MM.1S (cell line): ENCODE data around the gene NBAS.

ENCODE experiments used
- DNase-seq: peaks from one replicate; pipeline ENCODE4 v3.0.0-alpha.2; 2015
- H2AFZ ChIP-seq: fragments of 300-600 bp; sonication (generic); 2 replicates; pipeline ENCODE4 v1.6.0; 2016; ENCODE audit warnings: antibody characterized with exemption, low read length
- H3F3A ChIP-seq: fragments of 300-600 bp; sonication (generic); 2 replicates; pipeline ENCODE4 v1.6.1; 2016; ENCODE audit warnings: mild to moderate bottlenecking, antibody characterized with exemption, low read length, moderate library complexity, mixed read lengths; ENCODE audit not compliant: insufficient read depth
- H3K27ac ChIP-seq: fragments of 300-600 bp; sonication (generic); 2 replicates; pipeline ENCODE4 v1.5.1; 2016; ENCODE audit warnings: mild to moderate bottlenecking, low read length
- H3K27me3 ChIP-seq: fragments of 300-600 bp; sonication (generic); replicated peaks from 2 replicates; pipeline ENCODE4 v1.6.0; 2016; ENCODE audit warnings: low read length; ENCODE audit not compliant: insufficient read depth
- H3K36me3 ChIP-seq: fragments of 300-600 bp; sonication (generic); replicated peaks from 2 replicates; pipeline ENCODE4 v1.6.1; 2016; ENCODE audit warnings: mild to moderate bottlenecking, low read length, mixed read lengths; ENCODE audit not compliant: insufficient read depth
- H3K4me1 ChIP-seq: fragments of 300-600 bp; sonication (generic); 2 replicates; pipeline ENCODE4 v1.6.1; 2016; ENCODE audit warnings: low read length, mixed read lengths
- H3K4me2 ChIP-seq: fragments of 300-600 bp; sonication (generic); 2 replicates; pipeline ENCODE4 v1.6.0; 2016; ENCODE audit warnings: low read depth, low read length
- H3K4me3 ChIP-seq: fragments of 300-600 bp; sonication (generic); 2 replicates; pipeline ENCODE4 v1.5.1; 2016; ENCODE audit warnings: low read length, mixed read lengths
- H3K79me2 ChIP-seq: fragments of 300-600 bp; sonication (generic); 2 replicates; pipeline ENCODE4 v1.6.1; 2016; ENCODE audit warnings: mixed run types, low read length, mixed read lengths
- H3K9ac ChIP-seq: fragments of 300-600 bp; sonication (generic); 2 replicates; pipeline ENCODE4 v1.6.1; 2016; ENCODE audit warnings: low read length, mixed read lengths
- H3K9me2 ChIP-seq: fragments of 300-600 bp; sonication (generic); replicated peaks from 2 replicates; pipeline ENCODE4 v1.6.1; 2016; ENCODE audit warnings: mild to moderate bottlenecking, low read length, mixed read lengths; ENCODE audit not compliant: insufficient read depth
- H3K9me3 ChIP-seq: fragments of 300-600 bp; sonication (generic); replicated peaks from 2 replicates; pipeline ENCODE4 v1.6.1; 2016; ENCODE audit warnings: mild to moderate bottlenecking, low read length, mixed read lengths; ENCODE audit not compliant: insufficient read depth
- H4K20me1 ChIP-seq: fragments of 300-600 bp; sonication (generic); 2 replicates; pipeline ENCODE4 v1.6.1; 2016; ENCODE audit warnings: mild to moderate bottlenecking, low read length, moderate library complexity, mixed read lengths; ENCODE audit not compliant: insufficient read depth
- EZH2 ChIP-seq: fragments of 300-600 bp; sonication (generic); optimal IDR thresholded peaks from 2 replicates; pipeline ENCODE3; 2017; ENCODE audit warnings: low read depth, mild to moderate bottlenecking, antibody characterized with exemption, low read length, mixed read lengths
- EZH2phosphoT487 ChIP-seq: fragments of 300-600 bp; sonication (generic); IDR thresholded peaks from 2 replicates; pipeline ENCODE4 v1.6.1; 2018; ENCODE audit warnings: antibody characterized with exemption, low read length
- TF ChIP-seq, protein P1 (sequence below): fragments of 300-600 bp; sonication (generic); IDR thresholded peaks from 2 replicates; pipeline ENCODE4 v1.5.1; 2016; ENCODE audit warnings: antibody characterized with exemption, low read length, mixed read lengths

The NBAS gene

DNA sequence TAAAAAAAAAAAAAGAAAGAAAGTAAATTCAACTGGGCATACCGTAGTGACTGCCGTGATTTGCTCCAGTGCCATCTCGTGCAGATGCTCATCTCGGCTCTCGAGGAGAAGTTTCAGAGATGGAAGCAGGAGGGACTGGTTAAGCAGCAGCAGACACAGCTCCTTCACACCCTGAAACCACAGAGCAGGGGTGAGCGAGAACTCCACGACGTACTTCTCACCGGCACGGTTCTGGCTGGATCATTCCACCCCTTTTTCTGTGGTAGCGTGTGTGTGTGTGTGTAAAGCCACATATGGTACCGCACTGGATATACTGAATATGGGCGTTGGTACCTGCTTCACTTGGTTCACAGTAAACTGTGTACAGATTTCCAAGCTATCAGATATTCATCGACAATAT, 382.2 kb downstream of the NBAS start:
- TF ChIP-seq, protein P1, sequence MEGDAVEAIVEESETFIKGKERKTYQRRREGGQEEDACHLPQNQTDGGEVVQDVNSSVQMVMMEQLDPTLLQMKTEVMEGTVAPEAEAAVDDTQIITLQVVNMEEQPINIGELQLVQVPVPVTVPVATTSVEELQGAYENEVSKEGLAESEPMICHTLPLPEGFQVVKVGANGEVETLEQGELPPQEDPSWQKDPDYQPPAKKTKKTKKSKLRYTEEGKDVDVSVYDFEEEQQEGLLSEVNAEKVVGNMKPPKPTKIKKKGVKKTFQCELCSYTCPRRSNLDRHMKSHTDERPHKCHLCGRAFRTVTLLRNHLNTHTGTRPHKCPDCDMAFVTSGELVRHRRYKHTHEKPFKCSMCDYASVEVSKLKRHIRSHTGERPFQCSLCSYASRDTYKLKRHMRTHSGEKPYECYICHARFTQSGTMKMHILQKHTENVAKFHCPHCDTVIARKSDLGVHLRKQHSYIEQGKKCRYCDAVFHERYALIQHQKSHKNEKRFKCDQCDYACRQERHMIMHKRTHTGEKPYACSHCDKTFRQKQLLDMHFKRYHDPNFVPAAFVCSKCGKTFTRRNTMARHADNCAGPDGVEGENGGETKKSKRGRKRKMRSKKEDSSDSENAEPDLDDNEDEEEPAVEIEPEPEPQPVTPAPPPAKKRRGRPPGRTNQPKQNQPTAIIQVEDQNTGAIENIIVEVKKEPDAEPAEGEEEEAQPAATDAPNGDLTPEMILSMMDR = no peak
- TF ChIP-seq EZH2 (no peak), EZH2phosphoT487 (no peak)
- DNase-seq = no peak
- Histone ChIP-seq H3F3A (no peaks in the 10 kb centered on the region), H3K9ac (no peak overlapping the region), H3K79me2 (no peaks in the 10 kb centered on the region), H3K4me3 (no peak overlapping the region), H3K4me2 (no peak overlapping the region), H2AFZ (no peak overlapping the region), H3K9me3 (no peaks in the 10 kb centered on the region), H4K20me1 (no peaks in the 10 kb centered on the region), H3K4me1 (no peaks in the 10 kb centered on the region), H3K9me2 (no peaks in the 10 kb centered on the region), H3K27me3 (no peaks in the 10 kb centered on the region), H3K27ac (no peak overlapping the region), H3K36me3 (no peaks in the 10 kb centered on the region)

DNA sequence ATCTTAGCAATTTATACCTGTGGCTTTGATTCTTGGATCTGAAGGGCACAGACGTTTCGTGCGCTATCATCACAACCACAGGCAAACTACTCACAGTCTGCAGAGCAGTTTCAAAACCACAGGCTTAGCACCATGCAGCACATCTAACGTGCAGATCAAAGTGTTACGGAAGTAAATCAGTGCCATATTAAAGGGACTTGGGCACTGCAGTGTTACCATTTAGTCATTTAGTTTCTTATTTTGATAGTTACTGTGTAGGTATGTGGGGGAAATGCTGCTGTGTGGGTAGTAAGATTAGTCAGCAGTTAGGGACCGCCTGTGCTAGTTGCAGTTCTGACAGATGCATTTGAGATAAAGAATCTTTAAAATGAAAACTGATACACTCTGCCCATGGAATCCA, 384.0 kb downstream of the NBAS start:
- no peaks in the 10 kb centered on the region for H3K9me3 ChIP-seq
- no peak overlapping the region for H3K27ac ChIP-seq
- H3F3A ChIP-seq = no peaks in the 10 kb centered on the region
- H3K4me3 ChIP-seq = no peak overlapping the region
- no peak for DNase-seq
- no peak for TF ChIP-seq EZH2phosphoT487
- TF ChIP-seq, protein P1 = no peak
- TF ChIP-seq EZH2 = no peak
- H3K4me1 ChIP-seq = no peaks in the 10 kb centered on the region
- H3K9me2 ChIP-seq = no peaks in the 10 kb centered on the region
- no peaks in the 10 kb centered on the region for H3K79me2 ChIP-seq
- no peaks in the 10 kb centered on the region for H4K20me1 ChIP-seq
- no peak overlapping the region for H2AFZ ChIP-seq
- no peak overlapping the region for H3K9ac ChIP-seq
- no peak overlapping the region for H3K4me2 ChIP-seq
- no peaks in the 10 kb centered on the region for H3K36me3 ChIP-seq
- H3K27me3 ChIP-seq = no peaks in the 10 kb centered on the region

GRCh38 chr2:15176604-15177003, 384.5 kb downstream of the NBAS start:
- no peak overlapping the region for H3K9ac ChIP-seq
- H3K27ac ChIP-seq = no peak overlapping the region
- H4K20me1 ChIP-seq = no peaks in the 10 kb centered on the region
- H3K9me2 ChIP-seq = no peaks in the 10 kb centered on the region
- H3K79me2 ChIP-seq = no peaks in the 10 kb centered on the region
- no peak for TF ChIP-seq EZH2phosphoT487
- TF ChIP-seq, protein P1 = no peak
- no peak for TF ChIP-seq EZH2
- no peak overlapping the region for H3K4me3 ChIP-seq
- no peaks in the 10 kb centered on the region for H3K27me3 ChIP-seq
- no peaks in the 10 kb centered on the region for H3K9me3 ChIP-seq
- no peaks in the 10 kb centered on the region for H3F3A ChIP-seq
- no peak overlapping the region for H2AFZ ChIP-seq
- H3K36me3 ChIP-seq = no peaks in the 10 kb centered on the region
- no peaks in the 10 kb centered on the region for H3K4me1 ChIP-seq
- H3K4me2 ChIP-seq = no peak overlapping the region
- no peak for DNase-seq

GRCh38 chr2:15174567-15174966, 386.6 kb downstream of the NBAS start:
- no peaks in the 10 kb centered on the region for H3K79me2 ChIP-seq
- no peaks in the 10 kb centered on the region for H4K20me1 ChIP-seq
- H3F3A ChIP-seq = no peaks in the 10 kb centered on the region
- no peaks in the 10 kb centered on the region for H3K36me3 ChIP-seq
- no peak overlapping the region for H3K9ac ChIP-seq
- no peak overlapping the region for H2AFZ ChIP-seq
- no peak overlapping the region for H3K4me3 ChIP-seq
- H3K27me3 ChIP-seq = no peaks in the 10 kb centered on the region
- H3K9me2 ChIP-seq = no peaks in the 10 kb centered on the region
- H3K4me2 ChIP-seq = no peak overlapping the region
- no peak overlapping the region for H3K27ac ChIP-seq
- TF ChIP-seq, protein P1 = no peak
- no peak for TF ChIP-seq EZH2phosphoT487
- no peak for TF ChIP-seq EZH2
- no peak for DNase-seq
- no peaks in the 10 kb centered on the region for H3K9me3 ChIP-seq
- H3K4me1 ChIP-seq = no peaks in the 10 kb centered on the region
